Measurements from ENCODE around the gene ADGRA3.

DNA sequence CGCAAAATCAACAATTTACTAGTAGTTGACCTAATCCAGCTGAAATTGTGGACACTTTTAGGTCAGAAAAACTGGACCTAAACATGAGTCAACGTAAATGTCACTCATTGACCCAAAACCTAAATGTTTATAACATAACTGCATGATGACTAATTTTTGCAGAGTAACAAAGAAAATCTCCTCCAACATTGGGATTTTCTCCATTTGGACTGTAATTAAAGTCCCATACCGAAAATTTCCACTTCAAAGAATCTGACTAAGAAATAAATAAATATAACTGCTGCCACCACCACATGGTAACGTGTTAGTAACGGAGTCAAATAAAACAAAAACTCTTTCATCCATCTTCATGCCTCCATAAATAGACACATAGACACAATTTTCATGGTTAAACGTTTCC, 1.9 kb downstream of the ADGRA3 start:
- TF ChIP-seq CTCF (IDR thresholded peaks at IDR 0.05) = no peak
- TF ChIP-seq POLR2A (IDR thresholded peaks at IDR 0.05) = no peak
